K562 (cell line): Measurements from ENCODE around the gene BACE1-AS. TPM values are rescaled to one million over a fixed set of nuclear protein-coding genes. Genes with fewer than 3 reads are reported as not detected.
A peak's percentile ranks its signal among the peaks of the same experiment; 100 is the strongest.

Experiments
- ATAC-seq: fragments of 200-7000 bp; cut with Tn5 transposase; 3 replicates; pipeline ENCODE4 v1.9.1; 2020; ENCODE audit warnings: moderate library complexity
- BruUV-seq: library from RNA; stranded (reverse); fragments of 400-500 nt; replicated peaks from 2 replicates; lab custom pipeline; 2021; lab: Mats Ljungman, UMichigan
- CTCF ChIA-PET: fragments of 300-600 bp; formaldehyde crosslinking; extraction: SDS; loops from one replicate; lab custom pipeline; 2021; ENCODE audit warnings: low intra/inter-chr PET ratio; lab: Yijun Ruan, JAX
- POLR2A ChIA-PET: fragments of 300-600, 350-650 bp; sonication (Branson Sonifier 250); formaldehyde crosslinking; extraction: SDS; loops from one replicate; lab custom pipeline; 2021; ENCODE audit warnings: antibody characterized with exemption, inconsistent platforms; lab: Yijun Ruan, JAX
- DNase-seq, 4 experiments: peaks; one replicate each; pipeline versions ENCODE4 v3.0.0 to v3.0.0-alpha.2; 2011 to 2018; ENCODE audit warnings: low spot score in 3 of 4, mixed read lengths in 3 of 4; ENCODE audit errors: extremely low read depth in 1 of 4
- FAIRE-seq: peaks from 2 replicates; lab custom pipeline; 2011; peaks lifted over from hg19 to GRCh38; lab: Jason Lieb, UNC
- H2AFZ ChIP-seq: 2 replicates; pipeline ENCODE4 v1.6.0; 2011; ENCODE audit warnings: low read depth, low read length, control low read depth, inconsistent platforms
- H3K27ac ChIP-seq: fragments of 200-600 bp; 3 replicates; pipeline ENCODE4 v1.8.0; 2011; ENCODE audit warnings: low read depth, mild to moderate bottlenecking, control low read depth, inconsistent platforms, low read length, moderate library complexity, mixed read lengths; ENCODE audit errors: extremely low read depth
- H3K27me3 ChIP-seq, 2 experiments: fragments of 300-600 bp in 1 of 2; 2 replicates in 1 of 2; 3 replicates in 1 of 2; pipeline versions ENCODE4 v1.6.0 to v1.8.0; 2011; ENCODE audit warnings: inconsistent platforms in 2 of 2, low read length in 2 of 2, mild to moderate bottlenecking in 1 of 2, mixed read lengths in 1 of 2, moderate library complexity in 1 of 2; ENCODE audit not compliant: control insufficient read depth in 2 of 2, insufficient read depth in 2 of 2
- H3K36me3 ChIP-seq: fragments of 300-600 bp; 3 replicates; pipeline ENCODE4 v1.8.0; 2011; ENCODE audit warnings: mild to moderate bottlenecking, low read length, inconsistent platforms; ENCODE audit not compliant: control insufficient read depth, insufficient read depth
- H3K4me1 ChIP-seq, 2 experiments: fragments of 200-600 bp in 1 of 2; replicated peaks in 1 of 2; 2 replicates in 1 of 2; 3 replicates in 1 of 2; pipeline versions ENCODE4 v1.5.1 to v1.8.0; 2011; ENCODE audit warnings: inconsistent platforms in 2 of 2, low read length in 2 of 2, mild to moderate bottlenecking in 1 of 2, mixed read lengths in 1 of 2, moderate library complexity in 1 of 2; ENCODE audit not compliant: control insufficient read depth in 2 of 2, insufficient read depth in 2 of 2
- H3K4me2 ChIP-seq: 2 replicates; pipeline ENCODE4 v1.6.1; 2011; ENCODE audit warnings: low read length, control low read depth, inconsistent platforms, mixed read lengths; ENCODE audit not compliant: insufficient read depth
- H3K4me3 ChIP-seq: fragments of 200-600 bp; sonication (generic), shearing (Covaris generic); 2 replicates; pipeline ENCODE4 v1.5.1; 2016; ENCODE audit warnings: control low read depth, inconsistent platforms
- H3K79me2 ChIP-seq: fragments of 200-600 bp; 3 replicates; pipeline ENCODE4 v1.8.0; 2011; ENCODE audit warnings: low read length, inconsistent platforms; ENCODE audit not compliant: control insufficient read depth, insufficient read depth
- H3K9ac ChIP-seq, 2 experiments: 2 replicates each; pipeline versions ENCODE4 v1.6.0 to v1.6.1; 2011; ENCODE audit warnings: low read depth in 2 of 2, low read length in 2 of 2, control low read depth in 1 of 2, inconsistent platforms in 1 of 2, mild to moderate bottlenecking in 1 of 2, mixed read lengths in 1 of 2; ENCODE audit not compliant: insufficient read depth in 1 of 2
- H3K9me1 ChIP-seq: one replicate; pipeline ENCODE4 v1.6.0; 2011; ENCODE audit warnings: inconsistent platforms, mild to moderate bottlenecking, low read length, moderate library complexity; ENCODE audit not compliant: control insufficient read depth, insufficient read depth
- H3K9me3 ChIP-seq: replicated peaks from 2 replicates; pipeline ENCODE4 v1.5.1; 2011; ENCODE audit warnings: low read depth, low read length, inconsistent platforms; ENCODE audit not compliant: control insufficient read depth, insufficient read depth
- H4K20me1 ChIP-seq: replicated peaks from 2 replicates; pipeline ENCODE4 v1.6.1; 2011; ENCODE audit warnings: low read length, inconsistent platforms, mixed read lengths; ENCODE audit not compliant: control insufficient read depth, insufficient read depth
- POLR2AphosphoS2 ChIP-seq: IDR thresholded peaks from 2 replicates; pipeline ENCODE4 v1.6.1; 2012; ENCODE audit warnings: low read length, improper control_type of control experiment
- SMAD3 ChIP-seq: fragments of 450-650 bp; formaldehyde crosslinking; conservative IDR thresholded peaks from 2 replicates; pipeline ENCODE4 v1.4.0; 2020; ENCODE audit warnings: mild to moderate bottlenecking
- SRSF3 ChIP-seq: fragments of 200-400 bp; formaldehyde crosslinking; IDR thresholded peaks from 2 replicates; pipeline ENCODE4 v1.6.1; 2016; ENCODE audit warnings: mild to moderate bottlenecking, low read length, moderate library complexity; ENCODE audit not compliant: insufficient read depth
- ZBTB40 ChIP-seq, 2 experiments: fragments of 450-650 bp in 1 of 2; sonication (generic) in 1 of 2; formaldehyde crosslinking in 1 of 2; IDR thresholded peaks; 2 replicates each; pipeline versions ENCODE4 v1.7.1 to v1.9.0; 2016 to 2022; ENCODE audit warnings: inconsistent platforms in 1 of 2, mild to moderate bottlenecking in 1 of 2, missing genetic modification reagents in 1 of 2
- ZNF354B ChIP-seq: fragments of 250-450 bp; sonication (Bioruptor Pico); IDR thresholded peaks from 2 replicates; pipeline ENCODE4 v1.4.0; 2020
- ZNF384 ChIP-seq: IDR thresholded peaks from 2 replicates; pipeline ENCODE4 v1.6.1; 2012; ENCODE audit warnings: low read depth, low read length, improper control_type of control experiment
- ZSCAN29 ChIP-seq: fragments of 450-650 bp; IDR thresholded peaks from 2 replicates; pipeline ENCODE4 v1.6.1; 2017
- WGBS: fragments of 100-300 bp; shearing (Covaris generic); methylation state at CpG from one replicate; pipeline ENCODE4 v1.1.6; 2016; ENCODE audit warnings: low coverage, mixed read lengths; ENCODE audit not compliant: insufficient coverage; ENCODE audit errors: missing lambda C conversion rate; 5-methylcytosine and 5-hydroxymethylcytosine counted together
- in situ Hi-C: fragments of 300-500 bp; cut with MboI; formaldehyde crosslinking; loops from 4 replicates; pipeline ENCODE4 v1.15.0; 2018; ENCODE audit warnings: inconsistent platforms, mixed read lengths
- intact Hi-C: fragments of 100-400 bp; cut with micrococcal nuclease; formaldehyde crosslinking; loops from 2 replicates; pipeline ENCODE4 v1.14.2; 2022
- polyA plus RNA-seq, 8 experiments: library from polyadenylated mRNA; depleted of rRNA in 4 of 8; stranded (reverse) in 5 of 8; unstranded in 3 of 8; fragments of >200 nt; fragmentation: Nextera tagmentation in 2 of 8; fragmentation: Illumina TruSeq in 1 of 8; extraction: Ambion mirVana in 2 of 8; extraction: Trizol in 1 of 8; gene quantifications; 2 replicates each; pipeline versions ENCODE4 v1.2.1 to v1.2.3, GENCODE V29; 2011 to 2014; ENCODE audit warnings: inconsistent platforms in 1 of 8, missing spikeins in 1 of 8
- total RNA-seq, 7 experiments: library from RNA; depleted of rRNA in 6 of 7; stranded (reverse); fragments of >200 nt in 6 of 7; fragmentation: Illumina TruSeq in 2 of 7; extraction: Trizol in 2 of 7; gene quantifications; 2 replicates each; pipeline versions ENCODE4 v1.2.1 to v1.2.3, GENCODE V29; 2011 to 2021; ENCODE audit warnings: low replicate concordance in 1 of 7

BACE1-AS gene
- total and polyA plus RNA-seq, 9 of the 15 experiments (the other 6 are each of a cell fraction or from before 2014, with no cell fraction given) = 2.2 to 8.2 (median 3.8) TPM

- ATAC-seq = no peak
- Histone ChIP-seq H2AFZ (no peak overlapping the region), H3K27me3 (no peaks in the 10 kb centered on the region), H3K4me2 (no peak overlapping the region), H3K9me1 (no peaks in the 10 kb centered on the region), H3K27ac (no peak overlapping the region), H3K4me1 (no peaks in the 10 kb centered on the region), H3K9ac (peak overlapping the region in 1 of 2 experiments; percentile 21; a peak in 1 of 4 replicates), H3K36me3 (0 out of 3 replicates have a peak, but pooled peaks cover 2% of the 10 kb centered on the region), H4K20me1 (0 out of 2 replicates have a peak, but pooled peaks cover 3% of the 10 kb centered on the region), H3K9me3 (no peaks in the 10 kb centered on the region), H3K4me3 (no peak overlapping the region), H3K79me2 (no peaks in the 10 kb centered on the region)
- no peak for DNase-seq
- intact Hi-C loops (no loop called here), in situ Hi-C loops (no loop called here)
- 79% methylated on average over 4 of the region's 5 CpGs for WGBS
- ChIA-PET POLR2A (interaction anchor here (0.6 to 1.2 kb wide), 3 partner anchors 9 to 122 kb away, joined by 3 read pairs; no protein-coding TSS in a partner anchor), CTCF (no interaction called here)
- peak; percentile 97 for TF ChIP-seq ZNF384
- TF ChIP-seq SMAD3 (CRISPR knock-in tag) = no peak
- no peak for TF ChIP-seq POLR2AphosphoS2
- TF ChIP-seq ZNF354B = no peak
- TF ChIP-seq ZBTB40 (IDR thresholded peaks at IDR 0.05) = peak; percentile 92
- peak; percentile 88 for TF ChIP-seq ZBTB40 (CRISPR knock-in tag; IDR thresholded peaks at IDR 0.05)
- no peak for TF ChIP-seq SRSF3
- no peak for TF ChIP-seq ZSCAN29
- FAIRE-seq = no peak
- no TSS peak for BruUV-seq
Measured at GRCh38 chr11:117335399-117335798, 44.3 kb downstream of the BACE1-AS start.
